ENCODE results near the gene HPD.
"Not testable (repeated sequence)": the region's sequence is repeated elsewhere in the genome, so short reads cannot be mapped to it uniquely, and the experiment has no call there.

The HPD gene

GRCh38 chr12:121861636-121862254 is 3.1 kb upstream of the HPD start:
- no peak for DNase-seq (ENCODE audit: low read depth)

GRCh38 chr12:121860699-121861098 is 2.0 kb upstream of the HPD start:
- not testable (repeated sequence) for DNase-seq (ENCODE audit: low read depth)

- DNase-seq (ENCODE audit: low read depth) = no peak
Observed at GRCh38 chr12:121860257-121860656, 1.6 kb upstream of the HPD start.

GRCh38 chr12:121858318-121858661 is 369 bp downstream of the HPD start:
- DNase-seq (ENCODE audit: low read depth) = no peak

DNA sequence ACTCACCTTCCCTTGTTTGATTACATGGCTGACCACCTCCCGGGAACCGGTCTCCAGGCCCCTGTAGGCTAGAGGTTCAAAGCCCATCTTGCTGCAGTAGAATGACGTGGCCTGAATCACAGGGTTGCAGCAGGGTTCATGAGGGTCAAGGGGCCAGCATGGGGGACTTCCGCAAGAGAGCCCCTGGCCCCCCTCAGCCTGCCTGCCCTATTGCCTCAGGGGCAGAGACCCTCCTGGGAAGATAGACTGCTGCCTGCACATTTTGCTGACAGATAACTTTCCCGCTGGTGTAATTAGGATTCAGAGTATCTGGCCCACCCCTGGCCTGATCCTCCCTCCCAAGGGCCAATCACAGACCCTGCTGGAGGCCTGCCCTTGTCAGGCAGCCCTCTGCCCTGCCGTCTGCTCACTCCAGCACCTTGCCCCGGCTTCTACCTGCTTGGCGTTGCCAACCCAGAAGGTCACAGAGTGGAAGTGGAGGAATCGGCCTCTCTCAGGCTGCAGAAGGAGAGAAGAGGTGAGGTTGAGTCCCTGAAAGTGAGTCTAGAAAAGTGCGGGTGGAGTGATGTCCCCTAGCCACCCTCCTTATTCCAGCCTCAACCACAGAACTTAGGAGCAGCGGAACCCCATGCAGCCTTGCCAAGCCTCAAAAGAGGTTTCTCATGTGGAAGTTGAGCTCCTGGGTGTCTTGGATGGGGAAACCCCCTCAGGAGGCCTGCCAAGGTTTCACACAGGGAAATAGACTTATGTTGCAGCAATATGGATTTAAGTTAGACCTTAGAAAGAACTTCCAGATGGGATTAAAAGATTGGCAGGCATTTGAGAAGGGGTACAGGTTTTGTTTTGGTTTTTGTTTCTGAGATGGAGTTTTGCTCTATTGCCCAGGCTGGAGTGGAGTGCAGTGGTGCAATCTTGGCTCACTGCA is 1.1 kb downstream of the HPD start:
- DNase-seq (ENCODE audit: low read depth) = no peak

GRCh38 chr12:121852392-121852791 is 6.3 kb downstream of the HPD start:
- not testable (repeated sequence) for DNase-seq (ENCODE audit: low read depth)

DNA sequence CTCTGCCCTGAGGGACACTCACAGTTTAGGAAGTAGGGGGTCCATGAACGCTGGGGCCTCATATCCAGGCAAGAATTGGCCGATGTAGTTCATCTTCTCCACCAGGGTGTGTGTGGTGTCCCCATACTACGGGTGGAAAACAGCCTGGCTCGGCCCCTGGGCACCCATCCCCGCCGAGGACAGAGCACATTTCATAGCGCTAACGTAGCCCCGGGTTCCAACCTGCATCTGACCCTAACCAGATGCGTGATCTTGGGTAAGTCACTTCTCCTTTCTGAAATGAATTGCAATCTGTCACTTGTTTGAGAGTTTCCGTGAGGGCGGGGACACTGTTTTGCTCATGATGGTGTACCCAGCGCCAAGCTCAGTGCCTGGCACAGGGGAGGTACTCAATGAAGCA is 9.0 kb downstream of the HPD start:
- DNase-seq (ENCODE audit: low read depth) = no peak

DNA sequence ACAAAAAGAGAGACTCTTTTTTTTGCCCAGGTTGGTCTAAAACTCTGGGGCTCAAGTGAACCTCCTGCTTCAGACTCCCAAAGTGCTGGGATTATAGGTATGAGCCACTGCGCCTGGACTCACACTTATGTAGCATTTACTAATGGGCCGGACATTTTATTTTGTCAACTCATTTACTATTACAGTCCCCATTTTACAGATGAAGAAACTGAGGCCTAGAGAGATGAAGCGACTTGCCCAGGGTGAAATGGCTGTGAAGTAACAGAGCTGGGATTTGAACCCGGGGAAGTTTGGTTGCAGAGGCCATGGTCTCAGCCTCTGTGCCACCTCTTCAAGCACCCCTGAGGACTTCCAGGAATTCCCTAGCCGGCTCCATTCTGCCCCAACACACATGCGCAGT is 9.4 kb downstream of the HPD start:
- DNase-seq (ENCODE audit: low read depth) = no peak

GRCh38 chr12:121845701-121846100 is 13.0 kb downstream of the HPD start:
- no peak for DNase-seq (ENCODE audit: low read depth)

GRCh38 chr12:121843236-121843982 is 15.2 kb downstream of the HPD start:
- DNase-seq (ENCODE audit: low read depth) = no peak

- DNase-seq (ENCODE audit: low read depth) = no peak
Observed at GRCh38 chr12:121839993-121840761, 18.5 kb downstream of the HPD start.

GRCh38 chr12:121839106-121839992 is 19.3 kb downstream of the HPD start:
- peak; percentile 100 for DNase-seq (ENCODE audit: low read depth)

GRCh38 chr12:121838126-121838525 is 20.5 kb downstream of the HPD start:
- no peak for DNase-seq (ENCODE audit: low read depth)

DNA sequence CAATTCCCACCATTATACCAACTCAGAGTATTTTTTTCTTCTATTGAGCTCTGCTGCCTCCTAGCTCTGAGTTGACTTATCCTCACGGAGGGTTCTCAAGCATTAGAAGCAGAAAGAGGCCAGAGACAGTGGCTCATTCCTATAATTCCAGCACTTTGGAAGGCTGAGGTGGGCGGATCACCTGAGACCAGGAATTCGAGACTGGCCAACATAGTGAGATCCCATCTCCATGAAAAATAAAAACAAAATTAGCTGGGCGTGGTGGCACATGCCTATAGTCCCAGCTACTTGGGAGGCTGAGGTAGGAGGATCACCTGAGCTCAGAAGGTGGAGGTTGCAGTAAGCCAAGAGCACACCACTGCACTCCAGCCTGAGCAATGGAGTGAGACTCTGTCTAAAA is 21.0 kb downstream of the HPD start:
- DNase-seq (ENCODE audit: low read depth) = no peak

- no peak for DNase-seq (ENCODE audit: low read depth)
Observed at GRCh38 chr12:121831571-121832245, 27.0 kb downstream of the HPD start.

DNA sequence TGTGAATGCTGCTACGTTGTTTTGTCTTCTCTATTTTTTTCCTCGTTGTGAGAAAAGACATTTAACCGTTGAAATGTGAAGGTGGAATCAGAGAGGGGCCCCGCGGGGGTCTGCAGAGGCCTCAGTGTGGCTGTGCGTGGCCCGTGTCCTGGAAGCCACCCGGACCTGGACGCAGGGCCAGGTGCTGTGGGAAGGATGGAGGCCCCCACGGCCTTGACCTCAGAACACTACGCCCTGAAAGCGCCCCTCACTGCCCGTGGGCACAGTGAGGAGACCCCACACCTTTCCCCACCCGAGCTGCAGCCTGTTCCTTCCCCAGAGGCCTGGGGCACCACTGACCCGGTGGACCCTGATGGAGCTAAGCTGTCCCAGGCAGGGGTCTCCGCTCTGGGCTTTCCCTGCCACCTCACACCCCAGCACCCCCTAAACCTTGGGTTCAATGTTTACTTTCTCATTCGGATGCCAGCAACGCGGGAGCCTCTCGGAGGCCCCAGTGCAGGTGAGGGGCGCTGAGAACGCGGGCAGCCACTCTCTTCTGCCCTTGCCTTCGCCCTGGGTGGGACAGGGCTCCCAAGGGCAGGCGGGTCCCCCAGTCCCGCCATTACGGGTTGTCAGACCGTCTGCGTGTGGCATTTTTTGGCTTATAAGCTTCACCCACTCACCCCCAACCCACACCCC is 27.9 kb downstream of the HPD start:
- DNase-seq (ENCODE audit: low read depth) = no peak

- no peak for DNase-seq (ENCODE audit: low read depth)
Observed at GRCh38 chr12:121830134-121830533, 28.5 kb downstream of the HPD start.

- no peak for DNase-seq (ENCODE audit: low read depth)
Observed at GRCh38 chr12:121829250-121829918, 29.3 kb downstream of the HPD start.

- no peak for DNase-seq (ENCODE audit: low read depth)
Observed at GRCh38 chr12:121828826-121829225, 29.8 kb downstream of the HPD start.
